Cardiac muscle cell (in vitro differentiated cells and primary cell): ENCODE measurements around the gene MRLN. TPM values are rescaled to one million over a fixed set of nuclear protein-coding genes. Genes with fewer than 3 reads are reported as not detected.
A peak's percentile ranks its signal among the peaks of the same experiment; 100 is the strongest.
"Not testable (repeated sequence)": the region's sequence is repeated elsewhere in the genome, so short reads cannot be mapped to it uniquely, and the experiment has no call there.

ENCODE experiments used
- DNase-seq, 2 donors: peaks; one replicate each; pipeline versions ENCODE4 v3.0.0 to v3.0.0-alpha.2; 2010 to 2017; ENCODE audit warnings: low read depth in 1 of 2, low spot score in 1 of 2
- H3K27ac ChIP-seq: fragments of 200-600 bp; sonication (generic); 2 replicates; pipeline ENCODE4 v1.5.1; 2016
- H3K27me3 ChIP-seq: fragments of 200-600 bp; sonication (generic); 2 replicates; pipeline ENCODE4 v1.6.0; 2016; ENCODE audit warnings: control low read depth
- H3K36me3 ChIP-seq: fragments of 200-600 bp; sonication (generic); 2 replicates; pipeline ENCODE4 v1.5.1; 2016; ENCODE audit warnings: control low read depth
- H3K4me1 ChIP-seq: fragments of 200-600 bp; sonication (generic); 2 replicates; pipeline ENCODE4 v1.8.1; 2017; ENCODE audit warnings: low read depth, mild to moderate bottlenecking, mixed run types
- H3K4me3 ChIP-seq: fragments of 200-600 bp; sonication (generic); 2 replicates; pipeline ENCODE4 v1.5.1; 2016; ENCODE audit warnings: mild to moderate bottlenecking
- H3K9me3 ChIP-seq: fragments of 200-600 bp; sonication (generic); 2 replicates; pipeline ENCODE4 v1.5.1; 2017; ENCODE audit warnings: low read depth, mild to moderate bottlenecking, control low read depth
- polyA plus RNA-seq: library from polyadenylated mRNA; unstranded; fragments of >200 nt; fragmentation: Nextera tagmentation; extraction: Ambion mirVana; gene quantifications from 2 replicates; pipeline ENCODE4 v1.2.1, GENCODE V29; 2016
- total RNA-seq: library from RNA; depleted of rRNA; stranded (reverse); fragments of >200 nt; gene quantifications from 2 replicates; pipeline ENCODE4 v1.2.3, GENCODE V29; 2016
- TF ChIP-seq, protein P1 (sequence below): IDR thresholded peaks from 2 replicates; pipeline ENCODE4 v1.5.1; 2012; ENCODE audit warnings: low read depth, mild to moderate bottlenecking, low read length

Gene MRLN
- total and polyA plus RNA-seq, 2 experiments from 2014 or later, result not detected

DNA sequence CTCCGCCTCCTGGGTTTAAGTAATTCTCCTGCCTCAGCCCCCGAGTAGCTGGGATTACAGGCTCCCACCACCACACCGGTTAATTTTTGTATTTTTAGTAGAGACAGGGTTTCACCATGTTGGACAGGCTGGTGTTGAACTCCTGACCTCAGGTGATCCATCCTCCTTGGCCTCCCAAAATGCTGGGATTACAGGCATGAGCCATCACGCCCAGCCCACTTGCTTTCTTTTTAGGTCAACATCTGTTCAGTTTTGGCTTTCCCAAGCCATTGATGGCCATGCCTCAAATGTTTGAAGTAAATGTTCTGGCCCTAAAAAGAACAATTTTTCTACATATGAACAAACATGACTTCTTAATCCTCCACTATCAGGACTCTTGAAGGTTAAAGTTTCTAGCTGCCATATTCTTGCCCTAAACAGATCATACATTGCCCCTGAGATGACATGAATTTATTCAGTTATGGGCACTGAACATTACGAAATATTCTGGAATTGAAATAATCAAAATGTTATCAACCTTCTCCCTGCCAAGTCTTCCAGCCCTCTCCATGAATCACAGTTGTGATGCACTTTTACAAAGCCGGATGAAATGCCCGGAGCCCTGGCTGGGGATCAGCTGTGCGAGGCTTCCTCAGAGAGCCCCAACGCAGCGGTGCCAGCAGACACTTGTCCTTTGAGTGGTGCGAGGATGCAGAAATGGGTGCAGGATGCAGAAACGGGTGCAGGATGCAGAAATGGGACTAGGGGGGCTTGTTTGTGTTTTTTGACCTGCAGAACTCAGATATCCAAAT is 2.9 kb downstream of the MRLN start:
- no peaks in the 10 kb centered on the region for H3K4me1 ChIP-seq
- TF ChIP-seq, protein P1, sequence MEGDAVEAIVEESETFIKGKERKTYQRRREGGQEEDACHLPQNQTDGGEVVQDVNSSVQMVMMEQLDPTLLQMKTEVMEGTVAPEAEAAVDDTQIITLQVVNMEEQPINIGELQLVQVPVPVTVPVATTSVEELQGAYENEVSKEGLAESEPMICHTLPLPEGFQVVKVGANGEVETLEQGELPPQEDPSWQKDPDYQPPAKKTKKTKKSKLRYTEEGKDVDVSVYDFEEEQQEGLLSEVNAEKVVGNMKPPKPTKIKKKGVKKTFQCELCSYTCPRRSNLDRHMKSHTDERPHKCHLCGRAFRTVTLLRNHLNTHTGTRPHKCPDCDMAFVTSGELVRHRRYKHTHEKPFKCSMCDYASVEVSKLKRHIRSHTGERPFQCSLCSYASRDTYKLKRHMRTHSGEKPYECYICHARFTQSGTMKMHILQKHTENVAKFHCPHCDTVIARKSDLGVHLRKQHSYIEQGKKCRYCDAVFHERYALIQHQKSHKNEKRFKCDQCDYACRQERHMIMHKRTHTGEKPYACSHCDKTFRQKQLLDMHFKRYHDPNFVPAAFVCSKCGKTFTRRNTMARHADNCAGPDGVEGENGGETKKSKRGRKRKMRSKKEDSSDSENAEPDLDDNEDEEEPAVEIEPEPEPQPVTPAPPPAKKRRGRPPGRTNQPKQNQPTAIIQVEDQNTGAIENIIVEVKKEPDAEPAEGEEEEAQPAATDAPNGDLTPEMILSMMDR, result no peak
- H3K4me3 ChIP-seq, result no peak overlapping the region
- no peaks in the 10 kb centered on the region for H3K27me3 ChIP-seq
- no peaks in the 10 kb centered on the region for H3K9me3 ChIP-seq
- no peak overlapping the region for H3K27ac ChIP-seq
- H3K36me3 ChIP-seq, result no peaks in the 10 kb centered on the region
- DNase-seq, result peak in 1 of 2 donors; percentile 9

DNA sequence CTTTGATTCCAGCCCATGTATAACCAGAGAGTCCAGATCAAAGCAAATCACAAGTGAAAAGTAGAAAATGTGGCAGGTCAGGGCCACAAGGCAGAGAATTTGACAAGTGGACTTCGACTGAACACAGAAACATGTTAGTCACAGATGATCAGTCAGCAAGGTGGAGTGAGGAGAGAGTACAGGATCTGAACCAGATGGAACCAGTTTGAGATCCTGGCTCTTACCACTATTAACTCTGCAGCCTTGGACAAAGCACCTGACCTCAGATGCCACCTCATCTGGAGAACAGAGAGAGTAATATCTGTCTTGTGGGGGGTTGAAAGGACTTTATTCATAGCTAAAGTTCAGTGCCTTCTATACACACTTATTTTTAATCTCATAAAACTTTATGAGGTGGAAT is 4.4 kb downstream of the MRLN start:
- no peaks in the 10 kb centered on the region for H3K36me3 ChIP-seq
- H3K4me3 ChIP-seq, result no peak overlapping the region
- H3K9me3 ChIP-seq, result no peaks in the 10 kb centered on the region
- no peaks in the 10 kb centered on the region for H3K4me1 ChIP-seq
- no peak overlapping the region for H3K27ac ChIP-seq
- no peak for DNase-seq
- TF ChIP-seq, protein P1, result no peak
- H3K27me3 ChIP-seq, result no peaks in the 10 kb centered on the region

DNA sequence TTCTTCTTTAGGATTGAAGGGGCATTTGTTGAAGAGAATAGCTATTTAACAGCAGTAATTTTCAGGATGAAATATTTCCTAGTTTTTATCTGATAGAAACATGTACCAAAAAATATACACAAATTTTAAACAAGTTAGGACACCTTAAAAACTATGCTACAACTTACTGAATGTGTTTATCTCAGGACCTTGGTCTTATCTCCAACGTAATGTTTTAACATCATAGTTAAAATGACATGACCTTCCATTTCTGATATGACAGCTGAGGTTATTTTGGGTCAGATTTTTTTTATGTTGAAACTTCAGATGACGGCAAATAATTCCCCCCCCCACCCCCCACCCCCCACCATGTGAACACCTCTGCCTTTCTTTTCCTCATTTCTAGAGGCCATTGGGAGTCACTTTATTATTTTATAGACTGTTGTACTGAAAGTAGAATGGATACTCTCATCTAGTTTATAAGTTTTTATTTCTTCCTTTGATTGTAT is 8.0 kb downstream of the MRLN start:
- H3K27ac ChIP-seq, result no peak overlapping the region
- H3K9me3 ChIP-seq, result no peaks in the 10 kb centered on the region
- H3K27me3 ChIP-seq, result no peaks in the 10 kb centered on the region
- H3K4me1 ChIP-seq, result no peaks in the 10 kb centered on the region
- TF ChIP-seq, protein P1, result no peak
- H3K36me3 ChIP-seq, result no peaks in the 10 kb centered on the region
- H3K4me3 ChIP-seq, result no peak overlapping the region
- DNase-seq, result no peak

DNA sequence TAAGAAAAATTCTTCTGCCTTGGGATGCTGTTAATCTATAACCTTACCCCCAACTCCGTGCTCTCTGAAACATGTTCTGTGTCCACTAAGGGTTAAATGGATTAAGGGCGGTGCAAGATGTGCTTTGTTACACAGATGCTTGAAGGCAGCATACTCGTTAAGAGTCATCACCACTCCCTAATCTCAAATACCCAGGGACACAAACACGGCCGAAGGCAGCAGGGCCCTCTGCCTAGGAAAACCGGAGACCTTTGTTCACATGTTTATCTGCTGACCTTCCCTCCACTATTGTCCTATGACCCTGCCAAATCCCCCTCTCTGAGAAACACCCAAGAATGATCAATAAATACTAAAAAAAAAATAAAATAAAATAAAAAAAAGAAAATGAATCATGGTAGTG is 8.5 kb downstream of the MRLN start:
- not testable (repeated sequence) for H3K36me3 ChIP-seq, DNase-seq, H3K9me3 ChIP-seq, H3K4me1 ChIP-seq, H3K27me3 ChIP-seq, H3K4me3 ChIP-seq, H3K27ac ChIP-seq

DNA sequence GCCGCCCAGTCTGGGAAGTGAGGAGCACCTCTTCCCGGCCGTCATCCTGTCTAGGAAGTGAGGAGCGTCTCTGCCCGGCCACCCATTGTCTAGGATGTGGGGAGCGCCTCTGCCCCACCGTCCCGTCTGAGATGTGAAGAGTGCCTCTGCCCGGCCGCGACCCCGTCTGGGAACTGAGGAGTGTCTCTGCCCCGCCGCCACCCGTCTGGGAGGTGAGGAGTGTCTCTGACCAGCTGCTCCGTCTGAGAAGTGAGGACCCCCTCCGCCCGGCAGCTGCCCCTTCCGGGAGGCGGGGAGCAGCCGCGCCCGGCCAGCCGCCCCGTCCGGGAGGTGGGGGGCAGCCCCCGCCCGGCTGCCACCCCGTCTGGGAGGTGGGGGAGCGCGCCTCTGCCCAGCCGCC is 9.1 kb downstream of the MRLN start:
- not testable (repeated sequence) for H3K27me3 ChIP-seq, H3K27ac ChIP-seq, DNase-seq, H3K9me3 ChIP-seq, H3K4me3 ChIP-seq, H3K4me1 ChIP-seq, H3K36me3 ChIP-seq

DNA sequence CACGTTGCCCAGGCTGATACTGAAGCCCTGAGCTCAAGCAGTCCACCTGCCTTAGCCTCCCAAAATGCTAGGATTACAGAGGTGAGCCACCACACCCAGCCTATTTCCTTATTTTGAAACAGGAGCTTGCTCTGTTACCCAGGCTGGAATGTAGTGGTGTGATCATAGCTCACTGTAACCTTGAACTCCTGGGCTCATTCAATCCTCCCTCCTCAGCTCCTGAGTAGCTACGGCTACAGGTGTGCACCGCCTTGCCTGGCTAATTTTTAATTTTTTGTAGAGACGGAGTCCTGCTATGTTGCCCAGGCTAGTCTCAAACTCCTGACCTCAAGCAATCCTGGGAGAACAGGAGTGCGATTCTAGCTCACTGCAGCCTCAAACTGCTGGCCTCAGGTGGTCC is 11.7 kb downstream of the MRLN start:
- H3K4me1 ChIP-seq, result no peaks in the 10 kb centered on the region
- DNase-seq, result no peak
- no peaks in the 10 kb centered on the region for H3K27me3 ChIP-seq
- H3K36me3 ChIP-seq, result no peaks in the 10 kb centered on the region
- TF ChIP-seq, protein P1, result no peak
- no peak overlapping the region for H3K27ac ChIP-seq
- no peaks in the 10 kb centered on the region for H3K9me3 ChIP-seq
- no peak overlapping the region for H3K4me3 ChIP-seq
